ENCODE data around the gene ARHGEF17.

DNA sequence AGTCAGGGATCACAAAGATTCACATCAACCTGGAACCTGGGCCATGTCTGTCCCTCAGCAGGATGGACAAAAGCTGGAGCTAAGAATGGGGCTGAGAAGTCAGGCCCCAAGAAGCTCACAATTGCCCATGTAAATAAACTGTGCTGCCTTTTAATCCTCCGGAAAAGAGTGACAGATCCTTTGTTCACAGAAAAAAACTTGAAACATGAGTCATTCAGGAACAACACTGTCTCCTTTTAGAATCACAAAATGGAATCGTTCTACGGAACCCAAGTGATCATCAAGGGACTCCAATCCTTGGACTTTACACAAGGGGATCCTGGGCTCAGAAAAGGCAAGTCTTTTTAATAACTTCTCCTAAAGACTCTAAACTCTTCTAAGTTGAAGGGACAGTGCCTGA lies 104.2 kb downstream of the ARHGEF17 start:
- TF ChIP-seq, protein P1, sequence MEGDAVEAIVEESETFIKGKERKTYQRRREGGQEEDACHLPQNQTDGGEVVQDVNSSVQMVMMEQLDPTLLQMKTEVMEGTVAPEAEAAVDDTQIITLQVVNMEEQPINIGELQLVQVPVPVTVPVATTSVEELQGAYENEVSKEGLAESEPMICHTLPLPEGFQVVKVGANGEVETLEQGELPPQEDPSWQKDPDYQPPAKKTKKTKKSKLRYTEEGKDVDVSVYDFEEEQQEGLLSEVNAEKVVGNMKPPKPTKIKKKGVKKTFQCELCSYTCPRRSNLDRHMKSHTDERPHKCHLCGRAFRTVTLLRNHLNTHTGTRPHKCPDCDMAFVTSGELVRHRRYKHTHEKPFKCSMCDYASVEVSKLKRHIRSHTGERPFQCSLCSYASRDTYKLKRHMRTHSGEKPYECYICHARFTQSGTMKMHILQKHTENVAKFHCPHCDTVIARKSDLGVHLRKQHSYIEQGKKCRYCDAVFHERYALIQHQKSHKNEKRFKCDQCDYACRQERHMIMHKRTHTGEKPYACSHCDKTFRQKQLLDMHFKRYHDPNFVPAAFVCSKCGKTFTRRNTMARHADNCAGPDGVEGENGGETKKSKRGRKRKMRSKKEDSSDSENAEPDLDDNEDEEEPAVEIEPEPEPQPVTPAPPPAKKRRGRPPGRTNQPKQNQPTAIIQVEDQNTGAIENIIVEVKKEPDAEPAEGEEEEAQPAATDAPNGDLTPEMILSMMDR (IDR thresholded peaks at IDR 0.05; ENCODE audit: poor library complexity): no peak
- no peak for TF ChIP-seq EZH2 (IDR thresholded peaks at IDR 0.05; ENCODE audit: borderline replicate concordance)
